HCT116 (cell line): ENCODE results near the gene BFSP1.

Experiments
- EGR1 ChIP-seq: IDR thresholded peaks from 2 replicates; pipeline ENCODE4 v1.6.1; 2012; ENCODE audit warnings: low read depth
- EZH2 ChIP-seq: fragments of 200-600 bp; sonication (generic); IDR thresholded peaks from 2 replicates; pipeline ENCODE4 v1.6.1; 2017; ENCODE audit warnings: antibody characterized with exemption, mixed run types
- FOSL1 ChIP-seq: IDR thresholded peaks from 2 replicates; pipeline ENCODE4 v1.6.1; 2012; ENCODE audit warnings: low read depth
- JUND ChIP-seq: IDR thresholded peaks from 2 replicates; pipeline ENCODE4 v1.6.1; 2012
- MAX ChIP-seq: IDR thresholded peaks from 2 replicates; pipeline ENCODE4 v1.6.1; 2012
- POLR2A ChIP-seq: IDR thresholded peaks from 2 replicates; pipeline ENCODE4 v1.7.0; 2011; ENCODE audit warnings: borderline replicate concordance; ENCODE audit not compliant: insufficient read depth, insufficient read length; ENCODE audit errors: extremely low read depth
- POLR2AphosphoS5 ChIP-seq: IDR thresholded peaks from 2 replicates; pipeline ENCODE4 v1.6.1; 2011; ENCODE audit warnings: mild to moderate bottlenecking, low read depth, low read length, moderate library complexity
- RAD21 ChIP-seq: IDR thresholded peaks from 2 replicates; pipeline ENCODE4 v1.6.1; 2012; ENCODE audit warnings: low read depth, mild to moderate bottlenecking
- SP1 ChIP-seq: IDR thresholded peaks from 2 replicates; pipeline ENCODE4 v1.6.1; 2012; ENCODE audit warnings: low read depth
- SRF ChIP-seq: IDR thresholded peaks from 2 replicates; pipeline ENCODE4 v1.6.1; 2012; ENCODE audit warnings: low read depth
- YY1 ChIP-seq: IDR thresholded peaks from 2 replicates; pipeline ENCODE4 v1.6.1; 2011; ENCODE audit warnings: low read length, low read depth, moderate library complexity, mild to moderate bottlenecking; ENCODE audit not compliant: insufficient replicate concordance; ENCODE audit errors: extremely low read depth
- ZNF274 ChIP-seq: fragments of 200-500 bp; sonication (Bioruptor generic); IDR thresholded peaks from 2 replicates; pipeline ENCODE4 v1.6.1; 2014; ENCODE audit warnings: mild to moderate bottlenecking, low read depth, low read length, inconsistent platforms
- TF ChIP-seq, protein P1 (sequence below), 3 experiments: fragments of 200-600 bp in 1 of 3; sonication (generic) in 1 of 3; IDR thresholded peaks in 2 of 3; conservative IDR thresholded peaks in 1 of 3; 2 replicates each; pipeline ENCODE4 v1.5.1; 2012 to 2017; ENCODE audit warnings: low read depth in 2 of 3, low read length in 2 of 3, antibody characterized with exemption in 1 of 3, borderline replicate concordance in 1 of 3, control low read depth in 1 of 3, mild to moderate bottlenecking in 1 of 3, mixed read lengths in 1 of 3, mixed run types in 1 of 3, moderate library complexity in 1 of 3; ENCODE audit not compliant: insufficient read depth in 1 of 3
- TF ChIP-seq, protein P2 (sequence below): IDR thresholded peaks from 2 replicates; pipeline ENCODE4 v1.6.1; 2012; ENCODE audit warnings: low read depth

- TF ChIP-seq, protein P1, sequence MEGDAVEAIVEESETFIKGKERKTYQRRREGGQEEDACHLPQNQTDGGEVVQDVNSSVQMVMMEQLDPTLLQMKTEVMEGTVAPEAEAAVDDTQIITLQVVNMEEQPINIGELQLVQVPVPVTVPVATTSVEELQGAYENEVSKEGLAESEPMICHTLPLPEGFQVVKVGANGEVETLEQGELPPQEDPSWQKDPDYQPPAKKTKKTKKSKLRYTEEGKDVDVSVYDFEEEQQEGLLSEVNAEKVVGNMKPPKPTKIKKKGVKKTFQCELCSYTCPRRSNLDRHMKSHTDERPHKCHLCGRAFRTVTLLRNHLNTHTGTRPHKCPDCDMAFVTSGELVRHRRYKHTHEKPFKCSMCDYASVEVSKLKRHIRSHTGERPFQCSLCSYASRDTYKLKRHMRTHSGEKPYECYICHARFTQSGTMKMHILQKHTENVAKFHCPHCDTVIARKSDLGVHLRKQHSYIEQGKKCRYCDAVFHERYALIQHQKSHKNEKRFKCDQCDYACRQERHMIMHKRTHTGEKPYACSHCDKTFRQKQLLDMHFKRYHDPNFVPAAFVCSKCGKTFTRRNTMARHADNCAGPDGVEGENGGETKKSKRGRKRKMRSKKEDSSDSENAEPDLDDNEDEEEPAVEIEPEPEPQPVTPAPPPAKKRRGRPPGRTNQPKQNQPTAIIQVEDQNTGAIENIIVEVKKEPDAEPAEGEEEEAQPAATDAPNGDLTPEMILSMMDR (IDR thresholded peaks at IDR 0.05 in 2 of 3, conservative IDR thresholded peaks at IDR 0.05 in 1 of 3; ENCODE audit: borderline replicate concordance in 1 of 3, insufficient read depth in 1 of 3, low read depth in 2 of 3, low read length in 2 of 3): no peak
- TF ChIP-seq POLR2A (no peak), RAD21 (no peak), POLR2AphosphoS5 (no peak), EZH2 (no peak), MAX (no peak), ZNF274 (no peak), YY1 (no peak), SP1 (no peak), FOSL1 (no peak), SRF (no peak), EGR1 (no peak), JUND (no peak)
- TF ChIP-seq, protein P2, sequence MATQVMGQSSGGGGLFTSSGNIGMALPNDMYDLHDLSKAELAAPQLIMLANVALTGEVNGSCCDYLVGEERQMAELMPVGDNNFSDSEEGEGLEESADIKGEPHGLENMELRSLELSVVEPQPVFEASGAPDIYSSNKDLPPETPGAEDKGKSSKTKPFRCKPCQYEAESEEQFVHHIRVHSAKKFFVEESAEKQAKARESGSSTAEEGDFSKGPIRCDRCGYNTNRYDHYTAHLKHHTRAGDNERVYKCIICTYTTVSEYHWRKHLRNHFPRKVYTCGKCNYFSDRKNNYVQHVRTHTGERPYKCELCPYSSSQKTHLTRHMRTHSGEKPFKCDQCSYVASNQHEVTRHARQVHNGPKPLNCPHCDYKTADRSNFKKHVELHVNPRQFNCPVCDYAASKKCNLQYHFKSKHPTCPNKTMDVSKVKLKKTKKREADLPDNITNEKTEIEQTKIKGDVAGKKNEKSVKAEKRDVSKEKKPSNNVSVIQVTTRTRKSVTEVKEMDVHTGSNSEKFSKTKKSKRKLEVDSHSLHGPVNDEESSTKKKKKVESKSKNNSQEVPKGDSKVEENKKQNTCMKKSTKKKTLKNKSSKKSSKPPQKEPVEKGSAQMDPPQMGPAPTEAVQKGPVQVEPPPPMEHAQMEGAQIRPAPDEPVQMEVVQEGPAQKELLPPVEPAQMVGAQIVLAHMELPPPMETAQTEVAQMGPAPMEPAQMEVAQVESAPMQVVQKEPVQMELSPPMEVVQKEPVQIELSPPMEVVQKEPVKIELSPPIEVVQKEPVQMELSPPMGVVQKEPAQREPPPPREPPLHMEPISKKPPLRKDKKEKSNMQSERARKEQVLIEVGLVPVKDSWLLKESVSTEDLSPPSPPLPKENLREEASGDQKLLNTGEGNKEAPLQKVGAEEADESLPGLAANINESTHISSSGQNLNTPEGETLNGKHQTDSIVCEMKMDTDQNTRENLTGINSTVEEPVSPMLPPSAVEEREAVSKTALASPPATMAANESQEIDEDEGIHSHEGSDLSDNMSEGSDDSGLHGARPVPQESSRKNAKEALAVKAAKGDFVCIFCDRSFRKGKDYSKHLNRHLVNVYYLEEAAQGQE: no peak
These were observed 10.8 kb upstream of the BFSP1 start for GRCh38 chr20:17541996-17542395.
